GM19452 (cell line): ENCODE measurements around the gene PEX7.
"Not testable (repeated sequence)": the region's sequence is repeated elsewhere in the genome, so short reads cannot be mapped to it uniquely, and the experiment has no call there.

Experiments used
- ATAC-seq: cut with Tn5 transposase; IDR thresholded peaks from one replicate; pipeline ENCODE4 v1.9.1; 2021; ENCODE audit not compliant: unreplicated experiment

The PEX7 gene

DNA sequence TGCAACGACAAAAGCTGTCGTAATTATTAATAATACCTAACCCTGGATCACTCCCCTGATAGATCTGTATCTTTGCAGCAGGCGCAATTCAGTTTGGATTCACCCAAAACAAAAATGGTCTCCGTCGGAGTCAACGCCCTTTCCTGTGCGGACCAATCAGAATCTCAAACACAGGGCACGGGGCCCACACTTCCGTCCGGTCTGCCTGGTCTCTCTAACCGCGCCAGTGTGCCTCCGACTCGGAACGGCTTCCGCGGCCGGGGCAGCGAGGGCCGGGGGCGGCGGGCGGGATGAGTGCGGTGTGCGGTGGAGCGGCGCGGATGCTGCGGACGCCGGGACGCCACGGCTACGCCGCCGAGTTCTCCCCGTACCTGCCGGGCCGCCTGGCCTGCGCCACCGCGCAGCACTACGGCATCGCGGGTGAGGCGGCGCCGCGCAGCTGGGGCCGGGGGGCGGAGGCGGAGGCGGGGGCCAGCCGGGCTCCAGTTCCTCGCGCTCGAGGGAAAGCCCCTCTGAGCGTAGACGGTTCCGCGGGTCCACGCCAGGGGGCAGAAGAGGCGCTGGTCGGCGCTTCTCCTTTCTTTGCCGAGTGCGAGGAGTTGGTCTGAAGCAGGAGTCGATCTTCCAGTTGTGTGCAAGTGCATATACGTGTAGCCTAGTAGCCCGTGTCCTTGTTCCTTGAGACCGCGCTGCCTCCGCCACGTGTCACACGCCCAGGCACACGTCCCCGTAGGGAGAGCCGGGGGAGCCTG lies at the start of gene PEX7:
PEX7 (plus strand) TSS at position 217 of the 752 bp plus-strand sequence; CDS start at position 291, 74 bp downstream.
- ATAC-seq = peak; percentile 98

GRCh38 chr6:136772685-136773472 lies 49.5 kb upstream of the PEX7 start:
- ATAC-seq = peak; percentile 70

DNA sequence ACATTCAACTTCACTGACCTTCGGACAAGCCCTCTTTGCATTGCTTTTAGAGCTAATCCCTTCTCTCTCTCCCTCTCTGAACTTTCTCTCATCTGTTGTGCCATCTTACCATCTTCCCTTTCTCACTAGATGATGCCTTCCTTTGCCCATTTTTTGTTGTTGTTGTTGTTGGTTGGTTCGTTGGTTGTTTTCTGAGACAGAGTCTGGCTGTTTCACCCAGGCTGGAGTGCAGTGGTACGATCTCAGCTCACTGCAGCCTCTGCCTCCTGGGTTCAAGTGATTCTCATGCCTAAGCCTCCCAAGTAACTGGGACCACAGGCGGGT lies 49.0 kb upstream of the PEX7 start:
- ATAC-seq = no peak

DNA sequence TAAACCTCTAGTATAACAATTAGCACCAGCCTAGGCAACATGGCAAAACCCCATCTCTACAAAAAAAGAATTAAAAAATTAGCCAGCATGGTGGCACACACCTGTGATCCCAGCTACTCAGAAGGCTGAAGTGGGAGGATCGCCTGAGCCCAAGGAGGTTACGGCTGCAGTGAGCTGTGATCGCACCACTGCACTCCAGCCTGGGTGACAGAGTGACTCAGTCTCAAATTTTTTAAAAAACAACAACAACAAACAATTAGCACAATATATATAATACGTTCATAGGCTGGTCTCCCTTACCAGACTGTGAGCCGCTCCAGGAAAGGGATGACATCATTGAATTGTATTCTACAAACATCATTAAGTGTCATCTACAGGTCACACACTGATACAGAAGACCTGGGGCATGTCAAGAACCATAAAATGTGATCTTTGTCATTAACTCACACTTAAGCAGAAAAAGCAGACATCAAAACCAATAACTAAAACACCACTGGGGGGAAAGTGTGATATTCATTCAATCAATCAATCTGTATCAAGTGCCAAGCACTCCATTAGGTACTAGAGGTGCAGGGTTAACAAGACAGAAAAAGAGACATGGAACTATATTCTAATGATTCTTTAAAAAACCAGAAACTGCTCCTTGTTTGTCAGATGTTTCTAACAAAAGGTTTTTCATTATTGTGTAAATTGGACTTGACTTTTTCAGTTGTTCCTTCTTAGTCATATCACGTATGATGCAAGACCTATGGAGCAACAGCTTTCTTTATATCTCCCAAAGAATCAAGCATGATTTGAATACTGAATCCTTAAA lies 48.0 kb upstream of the PEX7 start:
- no peak for ATAC-seq

- no peak for ATAC-seq
These were observed 47.3 kb upstream of the PEX7 start for GRCh38 chr6:136775081-136775480.

DNA sequence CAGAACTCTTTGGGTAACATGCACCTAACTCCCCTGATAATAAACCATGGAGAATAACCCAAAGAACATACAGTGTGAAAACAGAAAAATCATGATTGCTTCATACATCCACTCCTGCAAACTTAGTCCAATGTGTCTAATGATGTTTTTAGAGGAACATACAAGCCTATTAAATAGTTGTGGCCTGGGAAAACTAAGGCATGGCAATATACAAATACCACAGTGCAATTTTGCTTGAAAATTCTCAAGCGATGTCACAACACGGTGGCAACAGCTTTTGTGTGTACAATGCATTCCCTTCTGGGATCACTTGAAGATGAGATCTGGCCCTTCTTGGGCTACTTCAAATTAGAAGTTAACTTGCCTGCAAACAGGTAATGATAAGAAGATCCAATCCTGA lies 46.8 kb upstream of the PEX7 start:
- no peak for ATAC-seq

DNA sequence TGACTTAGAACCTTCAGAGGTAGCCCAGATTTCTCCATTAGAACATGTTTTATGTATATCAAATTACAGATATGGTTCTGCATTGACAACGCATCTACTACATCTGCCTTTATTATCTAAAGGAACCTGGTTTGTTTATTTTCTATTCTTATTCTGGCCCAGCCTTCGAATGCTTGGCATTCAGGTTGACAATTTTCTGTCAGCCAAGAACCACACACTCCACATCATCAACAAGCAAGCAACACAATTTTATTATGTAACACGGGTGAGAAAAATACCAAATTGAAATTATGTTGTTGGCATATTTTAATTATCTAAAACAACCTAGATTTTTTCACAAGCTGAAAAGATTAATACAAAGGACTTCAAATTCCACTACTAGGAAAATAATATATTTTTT lies 44.7 kb upstream of the PEX7 start:
- ATAC-seq = no peak

DNA sequence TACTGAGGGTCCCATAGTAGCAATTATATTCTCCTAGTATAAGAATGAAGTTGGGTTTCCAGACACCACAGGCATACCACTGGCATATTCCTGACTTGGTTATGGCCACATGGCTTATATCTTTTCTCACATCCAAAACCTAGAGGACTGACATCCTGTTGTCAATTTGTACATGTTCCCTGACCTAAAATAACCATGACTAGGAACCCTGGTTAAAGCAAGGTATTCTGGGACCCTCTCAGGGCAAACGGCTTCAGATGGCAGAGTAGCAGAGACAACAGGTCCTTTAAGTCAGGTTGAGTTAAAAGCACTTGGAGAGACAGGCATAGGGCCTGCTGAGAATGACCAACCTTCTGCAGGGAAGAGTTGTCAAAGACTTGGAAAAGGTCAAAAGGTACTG lies 42.7 kb upstream of the PEX7 start:
- ATAC-seq = no peak

- no peak for ATAC-seq
These were observed 41.4 kb upstream of the PEX7 start for GRCh38 chr6:136780972-136781371.

GRCh38 chr6:136782021-136782770 lies 40.2 kb upstream of the PEX7 start:
- ATAC-seq = no peak

GRCh38 chr6:136783021-136783420 lies 39.4 kb upstream of the PEX7 start:
- no peak for ATAC-seq

DNA sequence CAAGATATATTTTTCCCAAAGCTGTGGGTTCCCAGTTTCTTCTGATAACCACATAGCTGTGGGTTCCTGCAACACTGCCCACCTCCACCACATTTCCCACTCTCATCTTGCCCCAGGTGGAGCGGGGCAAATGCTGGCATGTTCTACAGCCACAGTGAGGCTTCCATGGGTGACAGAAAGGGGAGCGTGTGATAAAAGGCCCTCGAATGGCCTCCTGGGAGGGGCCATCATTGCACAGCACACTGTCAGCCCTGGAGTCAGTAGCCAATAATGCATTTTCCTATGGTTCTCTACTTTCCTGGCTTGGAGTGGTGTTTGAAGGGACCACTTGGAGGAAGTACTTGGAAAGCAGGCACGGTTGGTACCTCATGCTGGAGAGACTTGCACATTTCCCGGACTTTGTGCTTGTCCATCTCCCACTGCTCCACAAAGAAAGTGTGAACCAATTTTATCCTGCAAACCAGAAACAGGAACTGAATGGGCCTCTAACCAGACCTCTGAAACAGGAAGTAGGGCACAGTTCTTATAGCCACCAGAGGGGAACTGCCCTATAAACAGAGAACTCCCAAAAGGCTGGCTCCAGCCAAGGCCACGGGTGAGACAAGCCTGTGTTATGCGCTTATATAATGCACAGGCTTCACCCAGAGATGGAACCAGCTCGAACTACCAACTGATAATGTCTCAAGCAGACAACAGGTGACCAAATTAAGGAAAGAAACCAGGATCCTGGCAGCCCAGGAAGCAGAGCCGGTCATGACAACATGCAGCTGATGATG lies 38.7 kb upstream of the PEX7 start:
- ATAC-seq = peak; percentile 73

DNA sequence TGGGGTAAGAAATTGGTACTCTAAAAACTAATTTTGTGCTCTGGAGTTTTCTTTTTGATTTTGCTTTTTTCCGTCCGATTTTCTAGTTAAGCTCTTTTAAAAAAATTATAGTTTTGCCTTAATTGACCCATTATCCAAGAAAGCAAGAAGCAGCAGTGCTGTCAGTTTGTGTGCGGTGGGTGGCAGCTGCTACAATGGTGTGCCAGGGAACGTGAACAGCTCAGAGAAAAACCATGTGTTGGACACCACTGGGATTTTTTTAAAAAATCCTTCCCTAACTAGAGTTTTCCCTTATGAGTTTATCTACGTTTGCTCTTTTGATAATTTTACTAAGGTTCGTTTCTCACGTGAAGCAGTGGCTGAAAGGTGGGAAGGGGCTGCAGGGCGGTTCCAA lies 38.1 kb upstream of the PEX7 start:
- no peak for ATAC-seq

- ATAC-seq = no peak
These were observed 37.3 kb upstream of the PEX7 start for GRCh38 chr6:136784910-136785746.

DNA sequence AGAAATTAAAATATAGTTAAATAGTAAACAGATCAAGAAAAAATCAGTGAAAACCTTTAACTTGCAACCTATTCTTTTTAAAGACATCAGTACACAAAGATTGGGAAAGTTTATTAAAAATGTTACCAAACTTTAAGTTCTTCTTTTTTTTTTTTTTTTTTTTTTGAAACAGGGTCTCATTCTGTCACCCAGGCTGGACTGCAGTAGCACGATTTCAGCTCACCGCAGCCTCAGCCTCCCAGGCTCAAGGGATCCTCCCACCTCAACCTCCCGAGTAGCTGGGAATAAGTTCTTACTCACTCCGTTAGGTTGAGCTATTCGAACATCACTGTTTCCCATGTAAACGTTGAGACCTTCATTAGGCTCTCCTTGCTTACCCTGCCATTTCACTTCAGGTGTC lies 35.7 kb upstream of the PEX7 start:
- no peak for ATAC-seq

DNA sequence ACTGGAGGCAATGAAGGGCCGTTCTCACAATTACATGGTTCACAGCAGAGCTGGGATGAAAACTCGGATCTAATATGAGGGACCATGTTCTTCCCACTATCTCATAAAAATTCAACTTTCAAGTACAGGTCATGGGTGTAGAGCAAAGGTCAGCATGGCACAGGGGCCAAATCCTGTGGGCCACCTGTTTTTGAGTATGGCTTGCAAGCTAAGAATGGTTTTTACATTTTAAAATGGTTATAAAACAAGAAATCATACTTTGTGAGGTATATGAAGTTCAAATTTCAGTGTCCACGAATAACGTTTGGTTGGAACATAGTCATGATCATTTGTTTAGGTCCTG lies 34.7 kb upstream of the PEX7 start:
- ATAC-seq = no peak

- no peak for ATAC-seq
These were observed 34.1 kb upstream of the PEX7 start for GRCh38 chr6:136788069-136788902.

DNA sequence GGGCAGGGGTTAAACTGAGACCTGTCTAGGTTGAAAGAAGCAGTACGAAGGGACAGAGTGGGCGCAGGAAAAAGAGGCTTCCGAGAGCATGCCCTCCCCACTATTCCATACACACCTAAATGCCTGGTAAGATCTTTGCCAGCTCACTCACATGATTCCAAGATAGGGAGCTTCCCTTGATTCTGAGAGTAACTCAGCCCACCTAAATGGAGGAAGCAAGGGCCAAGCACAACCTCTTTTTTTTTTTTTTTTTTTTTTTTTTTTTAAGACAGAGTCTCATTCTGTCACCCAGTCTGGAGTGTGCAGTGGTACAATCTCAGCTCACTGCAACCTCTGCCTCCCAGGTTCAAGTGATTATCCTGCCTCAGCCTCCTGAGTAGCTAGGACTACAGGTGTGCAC lies 33.0 kb upstream of the PEX7 start:
- ATAC-seq = not testable (repeated sequence)
